ENCODE data around the gene SLX4IP.

The SLX4IP gene

GRCh38 chr20:10654630-10655029, 219.5 kb downstream of the SLX4IP start:
- DNase-seq: no peak

- DNase-seq: no peak
Observed at GRCh38 chr20:10655720-10656669, 220.9 kb downstream of the SLX4IP start.

- no peak for DNase-seq
Observed at GRCh38 chr20:10657453-10657852, 222.3 kb downstream of the SLX4IP start.

- no peak for DNase-seq
Observed at GRCh38 chr20:10658051-10658823, 223.1 kb downstream of the SLX4IP start.

GRCh38 chr20:10658876-10659632, 223.9 kb downstream of the SLX4IP start:
- DNase-seq: no peak

GRCh38 chr20:10659651-10660601, 224.8 kb downstream of the SLX4IP start:
- no peak for DNase-seq

- DNase-seq: no peak
Observed at GRCh38 chr20:10660661-10661060, 225.6 kb downstream of the SLX4IP start.

- DNase-seq: no peak
Observed at GRCh38 chr20:10661261-10661660, 226.2 kb downstream of the SLX4IP start.

- DNase-seq: no peak
Observed at GRCh38 chr20:10662151-10662550, 227.0 kb downstream of the SLX4IP start.

GRCh38 chr20:10662661-10663458, 227.8 kb downstream of the SLX4IP start:
- DNase-seq: no peak

GRCh38 chr20:10663756-10664155, 228.7 kb downstream of the SLX4IP start:
- DNase-seq: no peak

- DNase-seq: no peak
Observed at GRCh38 chr20:10665027-10665561, 230.0 kb downstream of the SLX4IP start.

GRCh38 chr20:10665791-10666190, 230.7 kb downstream of the SLX4IP start:
- DNase-seq: no peak

GRCh38 chr20:10666221-10667076, 231.3 kb downstream of the SLX4IP start:
- no peak for DNase-seq

GRCh38 chr20:10667077-10667401, 231.9 kb downstream of the SLX4IP start:
- DNase-seq: no peak

- DNase-seq: no peak
Observed at GRCh38 chr20:10667560-10668167, 232.6 kb downstream of the SLX4IP start.

GRCh38 chr20:10668677-10669368, 233.7 kb downstream of the SLX4IP start:
- DNase-seq: no peak

- no peak for DNase-seq
Observed at GRCh38 chr20:10669843-10670446, 234.8 kb downstream of the SLX4IP start.

Data from CD4-positive, alpha-beta T cell treated with Interleukin-1 beta for 1 hour (primary cell).